Spleen (tissue), 11 donors: ENCODE measurements around the gene CFC1. TPM values are rescaled to one million over a fixed set of nuclear protein-coding genes. Genes with fewer than 3 reads are reported as not detected.
"Not testable (repeated sequence)": the region's sequence is repeated elsewhere in the genome, so short reads cannot be mapped to it uniquely, and the experiment has no call there.

Experiments used
- DNase-seq: peaks from one replicate; pipeline ENCODE4 v3.0.0-alpha.2; 2020
- H3K27ac ChIP-seq, 8 donors: fragments of 200-600 bp; sonication (generic) in 7 of 8; 1 replicate in 4 of 8; 2 replicates in 4 of 8; pipeline versions ENCODE4 v1.5.0 to v1.8.0; 2016 to 2021; ENCODE audit warnings: inconsistent platforms in 4 of 8, mild to moderate bottlenecking in 4 of 8, moderate library complexity in 1 of 8
- H3K27me3 ChIP-seq, 7 donors: fragments of 200-600 bp; sonication (generic) in 6 of 7; replicated peaks in 1 of 7; 1 replicate in 4 of 7; 2 replicates in 3 of 7; pipeline versions ENCODE4 v1.5.0 to v1.8.0; 2016 to 2021; ENCODE audit warnings: inconsistent platforms in 3 of 7, mild to moderate bottlenecking in 1 of 7
- H3K36me3 ChIP-seq, 6 donors: fragments of 200-600 bp; sonication (generic) in 5 of 6; 1 replicate in 4 of 6; 2 replicates in 2 of 6; pipeline versions ENCODE4 v1.5.0 to v1.8.0; 2016 to 2021; ENCODE audit warnings: inconsistent platforms in 2 of 6
- H3K4me1 ChIP-seq, 6 donors: fragments of 200-600 bp; sonication (generic) in 5 of 6; 1 replicate in 3 of 6; 2 replicates in 3 of 6; pipeline versions ENCODE4 v1.5.0 to v1.8.0; 2016 to 2021; ENCODE audit warnings: inconsistent platforms in 3 of 6
- H3K4me3 ChIP-seq, 8 donors: fragments of 200-600 bp; sonication (generic) in 7 of 8; 1 replicate in 4 of 8; 2 replicates in 4 of 8; pipeline versions ENCODE4 v1.5.0 to v1.8.0; 2016 to 2021; ENCODE audit warnings: inconsistent platforms in 4 of 8, mild to moderate bottlenecking in 4 of 8, moderate library complexity in 2 of 8
- H3K9me3 ChIP-seq, 8 donors: fragments of 200-600 bp; sonication (generic) in 7 of 8; 1 replicate in 4 of 8; 2 replicates in 4 of 8; pipeline versions ENCODE4 v1.5.0 to v1.8.0; 2016 to 2021; ENCODE audit warnings: inconsistent platforms in 4 of 8
- WGBS, 5 donors: extraction: QIAGEN DNeasy Blood & Tissue Kit in 3 of 5; methylation state at CpG; one replicate each; pipeline versions ENCODE4 v1.1.5 to v1.1.7; 2013 to 2018; 5-methylcytosine and 5-hydroxymethylcytosine counted together
- intact Hi-C: fragments of 100-400 bp; cut with DNase I; formaldehyde crosslinking; loops from one replicate; pipeline ENCODE4 v1.15.0; 2023; ENCODE audit warnings: low total_unique reads
- polyA plus RNA-seq, 3 donors: library from polyadenylated mRNA; stranded (reverse); fragments of 200-250 nt; gene quantifications; one replicate each; pipeline ENCODE4 v1.2.1, GENCODE V29; 2013
- total RNA-seq, 7 donors: library from RNA; depleted of rRNA in 3 of 7; stranded (reverse); fragments of >200 nt in 3 of 7; fragmentation: NEBNext Ultra II Directional in 4 of 7; extraction: Animal tissue kit (Norgen Biotek cat#: 25700) in 4 of 7; gene quantifications; one replicate each; pipeline versions ENCODE4 v1.1.0 to v1.2.1, GENCODE V29; 2016 to 2021
- donor health status: healthy with polysubstance abuse.
- donor health status: DM: no; HTN: no; CAD: no; lungs with moderate emphysema.
- donor health status: DM: no; HTN: no; CAD: no.
- donor health status: Bipolar disorder and iron deficiency.
- donor health status: healthy.
- donor health status: DM: no; HTN: no; CAD: no.
- donor health status: DM: yes; HTN: yes; CAD: no.

Gene CFC1
- total and polyA plus RNA-seq, 10 donors, result 0.11 TPM; not detected in 9

DNA sequence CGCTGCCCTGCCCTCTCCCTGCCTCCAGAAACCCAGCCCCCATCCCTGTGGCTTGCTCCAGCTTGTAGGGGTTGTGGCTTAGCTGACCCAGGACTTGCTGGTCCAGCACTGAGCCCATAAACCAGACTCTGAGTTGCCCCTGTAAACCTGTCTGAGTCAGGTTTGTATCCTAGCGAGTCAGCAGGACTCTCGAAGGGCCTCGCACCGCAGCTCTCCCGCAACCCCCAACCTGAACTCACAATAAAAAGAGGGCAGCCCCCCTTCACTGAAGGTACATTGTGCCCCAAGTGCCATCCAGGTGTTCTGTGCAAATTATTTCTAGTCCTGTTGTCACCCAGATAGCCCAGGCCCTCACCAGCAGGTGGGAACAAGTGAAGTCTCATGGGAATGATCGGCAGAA, 17.9 kb downstream of the CFC1 start:
- H3K27me3 ChIP-seq, H3K36me3 ChIP-seq, intact Hi-C loops, H3K4me1 ChIP-seq, H3K4me3 ChIP-seq, H3K27ac ChIP-seq, H3K9me3 ChIP-seq: not testable (repeated sequence)
- WGBS, 5 donors, result 87 to 93% (median 89%) methylated on average over 6 of the region's 7 CpGs; no CpG with 5 or more reads in 2 of the 5 donors
- peak; percentile 35 for DNase-seq

DNA sequence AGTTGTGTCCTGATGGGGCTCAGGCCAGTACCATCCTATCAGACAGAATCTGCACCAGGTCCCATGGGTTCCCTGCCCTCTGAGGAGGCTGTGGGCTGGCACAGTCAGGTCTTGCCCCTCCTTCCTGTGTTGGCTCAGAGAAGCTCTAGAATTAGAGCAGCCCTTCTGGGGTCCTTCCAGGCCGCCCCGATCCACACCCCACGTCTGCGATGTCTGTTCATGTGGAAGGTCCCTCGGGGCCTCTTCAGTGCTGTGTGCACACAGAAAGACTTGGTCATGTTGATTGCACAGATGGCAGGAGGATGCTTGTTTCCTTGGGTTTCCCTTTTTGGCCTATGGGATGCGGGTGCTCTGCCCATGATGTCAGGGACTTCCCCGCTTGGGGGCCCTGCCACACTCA, 20.3 kb downstream of the CFC1 start:
- H3K4me3 ChIP-seq, intact Hi-C loops, H3K27ac ChIP-seq, H3K27me3 ChIP-seq, H3K4me1 ChIP-seq, H3K9me3 ChIP-seq, H3K36me3 ChIP-seq: not testable (repeated sequence)
- WGBS, 5 donors, result 85 to 100% (median 88%) methylated on average over 4 to 5 of the region's 7 CpGs
- peak; percentile 53 for DNase-seq

- H3K4me3 ChIP-seq, H3K4me1 ChIP-seq, H3K27ac ChIP-seq, H3K9me3 ChIP-seq, H3K27me3 ChIP-seq, H3K36me3 ChIP-seq, DNase-seq, intact Hi-C loops: not testable (repeated sequence)
- no CpG with 5 or more reads among the region's 4 CpGs for WGBS, 5 donors
Measured at GRCh38 chr2:130577559-130577958, 21.8 kb downstream of the CFC1 start.

- H3K4me1 ChIP-seq, H3K27me3 ChIP-seq, DNase-seq, H3K27ac ChIP-seq, H3K9me3 ChIP-seq, H3K36me3 ChIP-seq, intact Hi-C loops, H3K4me3 ChIP-seq: not testable (repeated sequence)
- no CpG with 5 or more reads among the region's 8 CpGs for WGBS, 5 donors
Measured at GRCh38 chr2:130576209-130576784, 23.1 kb downstream of the CFC1 start.

DNA sequence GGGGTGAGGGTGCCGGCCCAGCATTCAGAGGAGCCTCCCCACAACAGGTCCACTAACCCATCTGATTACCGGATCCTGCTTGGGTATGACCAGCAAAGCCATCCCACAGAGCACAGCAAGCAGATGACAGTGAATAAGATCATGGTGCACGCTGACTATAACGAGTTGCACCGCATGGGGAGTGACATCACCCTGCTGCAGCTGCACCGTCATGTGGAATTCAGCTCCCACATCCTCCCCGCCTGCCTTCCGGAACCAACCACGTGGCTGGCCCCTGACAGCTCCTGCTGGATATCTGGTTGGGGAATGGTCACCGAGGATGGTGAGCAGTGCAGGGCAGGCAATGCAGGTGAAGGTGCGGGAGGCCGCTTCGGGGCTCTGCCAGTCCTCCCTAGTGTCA, 25.1 kb downstream of the CFC1 start:
- WGBS, 5 donors, result 73 to 92% (median 85%) methylated on average over 3 to 7 of the region's 13 CpGs; no CpG with 5 or more reads in 1 of the 5 donors
- H3K9me3 ChIP-seq, H3K4me1 ChIP-seq, H3K27me3 ChIP-seq, H3K27ac ChIP-seq, H3K4me3 ChIP-seq, H3K36me3 ChIP-seq, intact Hi-C loops: not testable (repeated sequence)
- DNase-seq, result peak; percentile 38

DNA sequence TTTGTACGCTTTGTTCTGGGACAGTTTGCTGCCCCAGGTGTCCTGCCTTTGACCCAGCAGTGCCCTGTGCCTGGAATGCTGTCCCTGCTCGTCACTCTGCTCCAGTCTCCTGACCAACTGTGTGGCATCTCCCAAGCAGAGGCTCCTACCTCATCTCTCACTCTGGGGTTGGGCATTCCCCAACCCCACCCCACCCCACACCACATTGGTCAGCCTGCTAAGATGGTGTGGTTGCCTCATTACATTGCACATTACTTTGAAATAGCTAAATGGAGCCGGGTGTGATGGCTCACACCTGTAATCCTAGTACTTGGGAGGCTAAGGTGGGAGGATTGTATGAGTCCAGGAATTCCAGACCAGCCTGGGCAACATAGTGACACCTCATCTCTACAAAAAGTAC, 27.4 kb downstream of the CFC1 start:
- H3K27me3 ChIP-seq, H3K36me3 ChIP-seq, H3K27ac ChIP-seq, intact Hi-C loops, DNase-seq, H3K4me1 ChIP-seq, H3K4me3 ChIP-seq, H3K9me3 ChIP-seq: not testable (repeated sequence)
- WGBS, 5 donors, result no CpG with 5 or more reads among the region's 3 CpGs

- H3K4me1 ChIP-seq, H3K4me3 ChIP-seq, DNase-seq, H3K36me3 ChIP-seq, H3K27me3 ChIP-seq, H3K9me3 ChIP-seq, intact Hi-C loops, H3K27ac ChIP-seq: not testable (repeated sequence)
- WGBS, 5 donors, result no CpG with 5 or more reads among the region's 4 CpGs
Measured at GRCh38 chr2:130566165-130566564, 33.2 kb downstream of the CFC1 start.

- intact Hi-C loops, H3K4me3 ChIP-seq, H3K4me1 ChIP-seq, H3K36me3 ChIP-seq, H3K27ac ChIP-seq, DNase-seq, H3K9me3 ChIP-seq, H3K27me3 ChIP-seq: not testable (repeated sequence)
- no CpG with 5 or more reads among the region's 8 CpGs for WGBS, 5 donors
Measured at GRCh38 chr2:130556441-130556840, 42.9 kb downstream of the CFC1 start.

- H3K27me3 ChIP-seq, intact Hi-C loops: not testable (repeated sequence)
- WGBS, 5 donors, result no CpG with 5 or more reads among the region's 4 CpGs
Measured at GRCh38 chr2:130554178-130554577, 45.2 kb downstream of the CFC1 start.

GRCh38 chr2:130549475-130549874, 49.9 kb downstream of the CFC1 start:
- intact Hi-C loops, result not testable (repeated sequence)

More at GRCh38 chr2:130554178-130554577, 45.2 kb downstream of the CFC1 start:
- H3K4me1 ChIP-seq, H3K36me3 ChIP-seq, DNase-seq, H3K4me3 ChIP-seq, H3K9me3 ChIP-seq, H3K27ac ChIP-seq: not testable (repeated sequence)

DNA sequence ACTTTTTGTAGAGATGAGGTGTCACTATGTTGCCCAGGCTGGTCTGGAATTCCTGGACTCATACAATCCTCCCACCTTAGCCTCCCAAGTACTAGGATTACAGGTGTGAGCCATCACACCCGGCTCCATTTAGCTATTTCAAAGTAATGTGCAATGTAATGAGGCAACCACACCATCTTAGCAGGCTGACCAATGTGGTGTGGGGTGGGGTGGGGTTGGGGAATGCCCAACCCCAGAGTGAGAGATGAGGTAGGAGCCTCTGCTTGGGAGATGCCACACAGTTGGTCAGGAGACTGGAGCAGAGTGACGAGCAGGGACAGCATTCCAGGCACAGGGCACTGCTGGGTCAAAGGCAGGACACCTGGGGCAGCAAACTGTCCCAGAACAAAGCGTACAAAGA, 51.0 kb downstream of the CFC1 start:
- H3K9me3 ChIP-seq, H3K27ac ChIP-seq, H3K27me3 ChIP-seq, H3K4me3 ChIP-seq, H3K4me1 ChIP-seq, DNase-seq, H3K36me3 ChIP-seq, intact Hi-C loops: not testable (repeated sequence)
- WGBS, 5 donors, result no CpG with 5 or more reads among the region's 3 CpGs

More at GRCh38 chr2:130549475-130549874, 49.9 kb downstream of the CFC1 start:
- H3K9me3 ChIP-seq, DNase-seq, H3K4me3 ChIP-seq, H3K27ac ChIP-seq, H3K36me3 ChIP-seq, H3K27me3 ChIP-seq, H3K4me1 ChIP-seq: not testable (repeated sequence)
- WGBS, 5 donors, result no CpG with 5 or more reads among the region's 27 CpGs

DNA sequence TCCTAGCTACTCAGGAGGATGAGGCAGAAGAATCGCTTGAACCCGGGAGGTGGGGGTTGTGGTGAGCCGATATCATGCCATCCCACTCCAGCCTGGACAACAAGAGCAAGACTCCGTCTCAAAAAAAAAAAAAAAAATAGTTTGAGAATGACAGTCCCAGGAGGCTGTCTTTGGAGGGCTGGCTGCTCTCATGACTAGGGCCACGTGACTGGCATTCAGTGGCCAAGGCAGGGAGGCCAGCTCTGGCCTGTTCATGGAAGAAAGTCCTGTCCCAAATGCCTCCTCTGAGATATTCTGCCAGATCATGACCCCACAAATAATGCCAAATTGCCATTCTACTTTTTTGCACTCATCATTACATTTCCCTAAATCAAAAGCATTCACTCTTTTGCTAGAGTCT, 54.4 kb downstream of the CFC1 start:
- H3K27ac ChIP-seq, H3K4me1 ChIP-seq, H3K9me3 ChIP-seq, intact Hi-C loops, H3K27me3 ChIP-seq, H3K4me3 ChIP-seq, H3K36me3 ChIP-seq, DNase-seq: not testable (repeated sequence)
- WGBS, 5 donors, result no CpG with 5 or more reads among the region's 5 CpGs
